Stimulated activated CD4-positive, alpha-beta T cell treated with anti-CD3 and anti-CD28 coated beads, Interleukin-1b, Interleukin-23, amount 100 ng/mL, for 48 hours (primary cell): ENCODE data around the gene UNC5B.
"Not testable (repeated sequence)": the region's sequence is repeated elsewhere in the genome, so short reads cannot be mapped to it uniquely, and the experiment has no call there.

ENCODE experiments used
- DNase-seq: peaks from one replicate; pipeline ENCODE4 v3.0.0-alpha.2; 2020

Gene UNC5B

DNA sequence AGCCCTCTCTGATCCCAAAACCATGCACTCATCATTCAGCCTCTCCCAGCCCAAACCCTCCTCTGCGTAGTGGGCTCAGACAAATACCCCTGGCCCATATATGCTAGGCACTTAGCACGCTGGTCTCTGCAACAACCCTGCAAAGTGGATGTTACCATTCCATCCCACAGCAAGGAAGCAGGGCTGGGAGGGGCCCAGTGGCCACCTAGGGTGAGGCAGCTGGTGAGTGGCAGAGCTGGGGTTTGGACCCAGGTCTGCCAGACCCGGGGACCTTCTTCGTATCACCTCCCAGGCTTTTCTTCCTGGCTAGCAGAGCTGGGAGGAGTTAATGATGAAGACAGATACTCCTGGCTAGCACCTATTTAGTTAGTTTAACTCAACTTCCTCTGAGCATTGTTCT is 73.6 kb downstream of the UNC5B start:
- no peak for DNase-seq

DNA sequence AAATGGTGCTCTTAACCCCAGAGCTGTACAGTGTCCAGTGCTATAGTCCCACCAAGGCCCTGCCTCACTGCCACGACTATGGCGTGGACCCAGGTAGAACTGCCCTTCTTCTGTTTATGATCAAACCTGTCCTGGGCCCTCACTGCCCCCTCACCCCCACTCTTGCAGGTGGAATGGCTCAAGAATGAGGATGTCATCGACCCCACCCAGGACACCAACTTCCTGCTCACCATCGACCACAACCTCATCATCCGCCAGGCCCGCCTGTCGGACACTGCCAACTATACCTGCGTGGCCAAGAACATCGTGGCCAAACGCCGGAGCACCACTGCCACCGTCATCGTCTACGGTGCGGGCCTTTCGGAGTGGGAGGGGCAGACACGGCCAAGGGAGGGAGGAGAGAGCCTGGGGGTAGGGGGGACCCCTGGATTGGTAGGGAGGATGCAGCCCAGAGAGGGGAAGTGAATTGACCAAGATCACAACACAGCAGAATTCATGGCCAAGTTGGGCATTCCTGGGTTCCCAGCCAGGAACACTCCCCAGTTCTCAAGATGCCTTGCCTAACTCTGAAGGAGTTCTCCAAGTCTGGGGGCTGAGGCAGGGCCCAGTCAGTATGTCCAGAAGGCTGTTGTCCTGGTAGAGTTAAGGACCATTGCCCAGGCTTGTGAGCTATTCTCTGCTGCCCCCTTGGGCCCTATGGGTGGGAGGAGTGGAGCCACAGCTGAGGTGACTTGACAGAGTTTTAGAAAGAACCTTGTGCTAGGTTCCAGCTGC is 74.3 kb downstream of the UNC5B start:
- DNase-seq: no peak

DNA sequence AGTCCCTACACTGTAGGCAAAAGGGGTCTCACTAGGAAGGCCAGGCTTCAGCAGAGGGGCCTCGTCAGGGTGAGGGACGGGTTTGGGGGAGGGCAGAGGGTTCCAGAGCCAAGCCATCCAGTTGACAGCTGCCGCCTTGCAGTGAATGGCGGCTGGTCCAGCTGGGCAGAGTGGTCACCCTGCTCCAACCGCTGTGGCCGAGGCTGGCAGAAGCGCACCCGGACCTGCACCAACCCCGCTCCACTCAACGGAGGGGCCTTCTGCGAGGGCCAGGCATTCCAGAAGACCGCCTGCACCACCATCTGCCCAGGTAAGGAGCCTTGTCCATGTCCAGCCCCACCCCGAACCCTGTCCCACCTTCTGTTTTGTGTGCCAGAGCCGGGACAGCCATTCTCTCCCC is 75.1 kb downstream of the UNC5B start:
- no peak for DNase-seq

DNA sequence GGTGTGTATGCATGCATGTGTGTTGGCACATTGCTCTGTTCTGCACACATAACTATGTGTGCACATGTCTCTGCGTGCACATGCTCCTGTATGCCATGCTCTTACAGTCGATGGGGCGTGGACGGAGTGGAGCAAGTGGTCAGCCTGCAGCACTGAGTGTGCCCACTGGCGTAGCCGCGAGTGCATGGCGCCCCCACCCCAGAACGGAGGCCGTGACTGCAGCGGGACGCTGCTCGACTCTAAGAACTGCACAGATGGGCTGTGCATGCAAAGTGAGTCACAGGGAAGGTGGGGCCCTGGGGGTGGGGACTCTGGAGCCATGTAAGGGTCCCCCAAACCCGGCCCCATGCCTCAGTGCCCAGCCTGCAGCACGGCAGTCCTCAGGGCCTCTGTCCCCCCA is 76.1 kb downstream of the UNC5B start:
- no peak for DNase-seq

DNA sequence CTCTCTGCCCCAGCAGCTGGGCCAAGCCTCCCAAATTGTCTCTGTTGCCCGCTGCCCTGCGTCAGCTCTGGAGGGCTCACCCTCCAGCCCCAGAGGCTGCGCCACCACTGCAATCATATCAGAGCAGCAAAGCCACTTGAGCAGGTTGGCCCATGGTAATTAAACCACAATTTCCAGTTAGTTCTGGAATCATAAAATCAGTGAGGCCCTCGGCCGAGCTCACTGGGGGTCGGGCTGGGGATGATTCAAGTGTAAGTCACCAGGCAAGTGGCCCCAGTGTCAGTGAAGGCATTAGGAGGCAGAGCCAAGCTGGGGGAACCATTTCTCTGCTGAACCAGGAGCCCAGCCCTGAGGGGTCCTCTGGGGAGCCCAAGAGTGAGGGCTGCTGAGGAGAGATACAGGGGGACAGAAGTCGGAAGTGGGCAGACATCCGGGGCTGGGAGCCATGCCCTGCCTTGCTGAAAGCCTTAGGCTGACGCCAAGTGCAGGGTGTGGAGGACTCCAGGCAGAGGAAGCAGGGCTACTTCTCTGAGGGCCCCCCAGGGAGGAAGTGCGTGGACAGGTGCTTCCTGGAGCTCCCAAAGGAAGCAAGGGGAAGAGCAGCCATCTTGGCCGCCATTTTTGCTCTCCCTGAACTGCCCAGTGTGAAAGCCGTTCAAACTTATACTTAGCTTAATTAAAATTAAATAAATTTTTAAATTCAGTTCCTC is 77.2 kb downstream of the UNC5B start:
- no peak for DNase-seq

DNA sequence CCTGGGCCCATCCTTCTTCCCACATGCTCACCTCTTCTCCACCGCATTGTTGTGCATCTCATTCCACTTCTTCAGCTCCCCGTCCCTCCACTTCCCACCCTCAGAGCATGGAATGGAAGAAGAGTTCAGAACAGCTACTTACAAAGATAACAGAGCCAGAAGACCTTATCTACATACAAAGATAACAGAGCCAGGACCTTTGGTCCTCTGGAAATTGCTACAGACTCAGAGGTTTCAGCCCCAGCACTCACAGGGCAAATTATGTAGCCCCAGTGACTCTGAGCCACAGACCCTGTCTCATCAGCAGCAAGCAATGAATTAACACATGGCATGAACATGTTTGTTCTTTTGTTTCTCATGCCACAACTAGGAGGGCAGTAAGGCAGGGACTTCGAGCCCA is 78.0 kb downstream of the UNC5B start:
- DNase-seq: no peak

DNA sequence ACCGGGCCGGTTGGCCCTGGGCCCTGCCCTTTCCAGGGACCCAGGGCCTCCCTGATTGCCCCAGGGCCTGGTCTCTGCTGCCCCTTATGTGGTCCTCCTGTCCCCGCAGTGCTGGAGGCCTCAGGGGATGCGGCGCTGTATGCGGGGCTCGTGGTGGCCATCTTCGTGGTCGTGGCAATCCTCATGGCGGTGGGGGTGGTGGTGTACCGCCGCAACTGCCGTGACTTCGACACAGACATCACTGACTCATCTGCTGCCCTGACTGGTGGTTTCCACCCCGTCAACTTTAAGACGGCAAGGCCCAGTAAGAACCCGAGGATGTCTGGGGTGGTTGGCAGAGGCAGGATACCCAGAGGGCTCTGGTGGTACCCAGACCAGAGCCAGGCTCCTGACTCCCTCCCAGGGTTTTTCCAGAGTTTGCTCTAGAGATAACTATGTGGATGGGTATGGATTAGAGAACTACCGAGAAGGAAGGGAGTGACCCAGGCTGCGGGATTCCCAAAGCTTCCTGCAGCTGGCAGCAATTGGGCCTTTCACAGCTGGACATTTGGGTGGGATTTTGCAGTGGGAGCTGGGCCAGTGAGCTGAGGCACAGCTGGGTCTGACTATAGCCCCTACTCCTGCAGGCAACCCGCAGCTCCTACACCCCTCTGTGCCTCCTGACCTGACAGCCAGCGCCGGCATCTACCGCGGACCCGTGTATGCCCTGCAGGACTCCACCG is 78.6 kb downstream of the UNC5B start:
- DNase-seq: no peak

DNA sequence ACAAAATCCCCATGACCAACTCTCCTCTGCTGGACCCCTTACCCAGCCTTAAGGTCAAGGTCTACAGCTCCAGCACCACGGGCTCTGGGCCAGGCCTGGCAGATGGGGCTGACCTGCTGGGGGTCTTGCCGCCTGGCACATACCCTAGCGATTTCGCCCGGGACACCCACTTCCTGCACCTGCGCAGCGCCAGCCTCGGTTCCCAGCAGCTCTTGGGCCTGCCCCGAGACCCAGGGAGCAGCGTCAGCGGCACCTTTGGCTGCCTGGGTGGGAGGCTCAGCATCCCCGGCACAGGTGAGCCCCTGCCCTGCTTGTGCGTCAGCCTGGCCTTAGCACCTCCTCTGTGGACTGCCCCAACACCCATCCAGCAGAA is 79.1 kb downstream of the UNC5B start:
- no peak for DNase-seq

DNA sequence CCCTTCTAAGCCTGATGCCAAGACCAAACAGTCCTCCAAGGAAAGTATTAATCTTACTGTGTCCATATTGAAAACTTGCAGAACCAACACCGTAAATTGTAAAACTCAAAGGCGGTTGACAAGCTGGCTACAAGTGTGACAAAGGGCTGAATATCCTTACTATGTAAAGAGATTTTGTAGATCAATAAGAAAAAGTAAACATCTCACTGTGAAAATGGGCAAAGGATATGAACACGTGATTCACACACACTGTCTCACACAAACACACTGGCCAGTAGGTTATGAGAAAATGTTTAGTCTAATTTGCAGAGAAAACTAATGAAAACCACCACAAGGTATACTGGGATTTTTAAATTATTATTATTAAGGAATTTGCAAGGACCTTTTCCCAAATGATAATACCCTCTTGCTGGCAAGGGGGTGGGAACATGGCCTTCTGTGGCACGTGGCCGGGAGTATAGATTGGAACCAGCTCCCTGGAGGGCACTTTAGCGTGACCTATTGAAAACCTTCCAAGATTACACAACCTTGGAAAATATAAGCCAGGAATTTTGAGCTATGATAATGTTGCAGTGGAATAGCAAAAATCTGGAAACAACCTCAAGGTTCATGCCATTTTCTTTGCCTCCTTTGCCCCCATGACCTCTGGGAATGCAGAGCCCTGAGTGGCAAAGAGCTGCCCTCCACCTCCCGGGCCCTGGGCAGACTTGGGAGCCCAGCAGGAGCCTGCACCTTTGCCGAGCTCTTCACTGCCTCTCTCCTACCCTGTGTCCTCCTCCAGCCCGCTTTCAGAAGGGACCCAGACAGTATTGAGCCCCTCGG is 80.5 kb downstream of the UNC5B start:
- no peak for DNase-seq

DNA sequence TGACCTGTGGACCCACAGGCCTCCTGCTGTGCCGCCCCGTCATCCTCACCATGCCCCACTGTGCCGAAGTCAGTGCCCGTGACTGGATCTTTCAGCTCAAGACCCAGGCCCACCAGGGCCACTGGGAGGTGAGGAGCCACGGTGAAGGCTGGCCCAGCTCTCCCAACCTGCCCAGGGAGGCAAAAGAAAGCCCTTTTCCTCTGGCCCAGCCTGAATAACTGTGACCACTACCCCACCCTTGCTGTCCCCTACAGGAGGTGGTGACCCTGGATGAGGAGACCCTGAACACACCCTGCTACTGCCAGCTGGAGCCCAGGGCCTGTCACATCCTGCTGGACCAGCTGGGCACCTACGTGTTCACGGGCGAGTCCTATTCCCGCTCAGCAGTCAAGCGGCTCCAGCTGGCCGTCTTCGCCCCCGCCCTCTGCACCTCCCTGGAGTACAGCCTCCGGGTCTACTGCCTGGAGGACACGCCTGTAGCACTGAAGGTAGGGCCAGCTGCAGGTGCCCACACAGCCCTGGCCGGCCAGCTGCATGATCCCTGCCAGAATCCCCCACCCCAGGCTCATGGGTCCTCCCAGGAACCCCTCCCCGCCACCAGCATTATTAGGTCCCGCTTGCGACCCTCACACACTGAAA is 81.2 kb downstream of the UNC5B start:
- DNase-seq: no peak

DNA sequence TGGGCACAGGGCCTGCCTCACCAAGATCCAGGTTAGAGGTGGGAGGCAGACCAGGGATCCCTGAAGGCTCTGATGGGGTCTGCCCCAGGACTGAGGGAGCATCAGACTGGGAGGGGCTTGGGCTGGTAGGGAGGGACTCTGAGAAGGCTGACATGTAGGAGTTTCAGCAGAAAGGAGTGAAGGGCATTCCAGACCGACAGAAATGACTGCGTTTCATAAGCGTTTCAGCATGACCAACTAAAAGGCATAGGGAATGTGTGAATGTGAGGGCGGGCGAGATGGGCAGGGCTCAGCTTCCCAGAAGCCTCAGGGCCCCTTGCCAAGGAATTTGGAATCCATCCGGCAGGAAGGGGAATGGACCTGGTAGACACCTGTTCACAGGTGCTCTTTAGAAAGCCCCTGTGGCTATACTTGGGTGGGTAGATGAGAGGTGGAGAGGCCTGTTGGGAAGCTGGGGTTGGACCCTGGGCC is 81.8 kb downstream of the UNC5B start:
- no peak for DNase-seq

DNA sequence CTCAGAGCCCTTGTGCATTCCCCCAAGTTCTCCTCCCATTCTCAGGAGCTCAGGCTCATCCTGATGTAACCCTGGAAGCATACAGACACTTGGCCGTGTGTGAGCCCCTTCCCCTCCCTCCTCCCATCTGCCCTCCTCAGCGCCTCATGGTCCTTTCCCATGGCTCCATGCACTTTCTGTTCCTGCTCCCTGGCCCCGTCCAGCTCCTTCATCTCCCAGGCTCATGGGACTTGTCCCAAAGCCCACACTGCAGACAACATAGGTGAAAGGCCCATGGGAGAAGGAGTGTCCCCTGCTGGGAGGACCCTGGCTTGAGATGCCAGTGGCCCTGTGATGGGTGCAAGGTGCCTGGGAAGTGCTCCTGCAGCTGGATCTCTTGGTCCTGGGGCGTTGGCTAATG is 82.5 kb downstream of the UNC5B start:
- DNase-seq: no peak

DNA sequence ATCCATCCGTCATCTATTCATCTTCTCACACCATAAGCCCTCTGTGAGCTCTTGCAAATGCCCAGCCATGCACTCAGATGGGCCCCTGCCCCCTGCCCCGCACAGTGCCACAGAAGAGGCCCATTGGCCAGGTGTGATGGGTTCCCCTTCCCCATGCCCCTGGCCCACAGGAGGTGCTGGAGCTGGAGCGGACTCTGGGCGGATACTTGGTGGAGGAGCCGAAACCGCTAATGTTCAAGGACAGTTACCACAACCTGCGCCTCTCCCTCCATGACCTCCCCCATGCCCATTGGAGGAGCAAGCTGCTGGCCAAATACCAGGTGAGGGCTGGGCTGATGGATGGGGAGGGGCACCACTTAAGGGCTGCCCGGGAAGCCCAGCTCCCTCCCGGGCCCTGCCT is 83.3 kb downstream of the UNC5B start:
- no peak for DNase-seq

DNA sequence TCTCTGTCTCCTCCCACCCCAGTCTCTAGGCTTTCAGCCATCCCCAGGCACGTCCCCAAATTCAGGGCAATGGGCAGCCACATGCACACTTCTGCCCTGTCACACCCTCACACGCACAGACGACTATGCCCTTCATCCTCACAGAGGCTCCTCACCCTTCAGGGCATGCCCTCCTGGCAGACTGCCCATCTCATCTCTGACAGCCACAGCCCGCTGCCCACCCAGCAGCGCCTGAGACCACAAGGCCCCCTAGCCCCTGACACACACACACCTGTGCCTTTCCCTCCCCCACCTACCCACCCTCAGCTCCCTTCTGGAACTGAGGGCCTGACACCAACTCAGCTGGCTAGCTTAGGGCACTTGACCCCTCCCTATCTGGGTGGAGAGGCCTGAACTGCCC is 83.7 kb downstream of the UNC5B start:
- DNase-seq: no peak

DNA sequence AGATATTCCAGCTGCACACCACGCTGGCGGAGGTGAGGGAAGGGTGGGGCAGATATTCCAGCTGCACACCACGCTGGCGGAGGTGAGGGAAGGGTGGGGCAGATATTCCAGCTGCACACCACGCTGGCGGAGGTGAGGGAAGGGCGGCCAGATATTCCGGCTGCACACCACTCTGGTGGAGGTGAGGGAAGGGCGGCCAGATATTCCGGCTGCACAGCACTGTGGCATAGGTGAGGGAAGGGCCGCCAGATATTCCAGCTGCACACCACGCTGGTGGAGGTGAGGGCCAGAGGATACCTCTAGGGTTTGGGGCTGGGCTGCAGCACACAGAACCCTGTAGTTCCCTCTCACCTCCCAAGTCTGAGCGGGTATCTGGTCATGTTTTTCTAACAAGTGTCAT is 84.4 kb downstream of the UNC5B start:
- not testable (repeated sequence) for DNase-seq

DNA sequence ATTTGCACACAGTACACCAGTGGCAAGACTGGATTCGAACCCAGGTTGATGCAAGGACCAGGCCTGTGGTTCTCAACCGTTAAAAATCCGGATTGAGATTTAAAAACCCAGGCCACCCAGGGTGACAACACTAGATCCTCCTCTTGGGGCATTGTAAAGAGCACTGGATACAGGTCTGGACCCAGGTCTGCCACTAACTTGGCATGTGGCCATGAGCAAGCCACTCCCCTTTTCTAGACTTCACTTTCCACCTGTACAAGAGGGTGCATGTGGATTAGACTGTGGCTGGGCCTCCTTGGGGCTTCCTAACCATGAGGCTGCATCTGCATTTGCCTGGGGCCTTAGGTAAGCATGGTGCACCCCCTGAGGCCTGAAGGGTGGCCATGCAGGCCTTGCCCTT is 85.0 kb downstream of the UNC5B start:
- DNase-seq: no peak

DNA sequence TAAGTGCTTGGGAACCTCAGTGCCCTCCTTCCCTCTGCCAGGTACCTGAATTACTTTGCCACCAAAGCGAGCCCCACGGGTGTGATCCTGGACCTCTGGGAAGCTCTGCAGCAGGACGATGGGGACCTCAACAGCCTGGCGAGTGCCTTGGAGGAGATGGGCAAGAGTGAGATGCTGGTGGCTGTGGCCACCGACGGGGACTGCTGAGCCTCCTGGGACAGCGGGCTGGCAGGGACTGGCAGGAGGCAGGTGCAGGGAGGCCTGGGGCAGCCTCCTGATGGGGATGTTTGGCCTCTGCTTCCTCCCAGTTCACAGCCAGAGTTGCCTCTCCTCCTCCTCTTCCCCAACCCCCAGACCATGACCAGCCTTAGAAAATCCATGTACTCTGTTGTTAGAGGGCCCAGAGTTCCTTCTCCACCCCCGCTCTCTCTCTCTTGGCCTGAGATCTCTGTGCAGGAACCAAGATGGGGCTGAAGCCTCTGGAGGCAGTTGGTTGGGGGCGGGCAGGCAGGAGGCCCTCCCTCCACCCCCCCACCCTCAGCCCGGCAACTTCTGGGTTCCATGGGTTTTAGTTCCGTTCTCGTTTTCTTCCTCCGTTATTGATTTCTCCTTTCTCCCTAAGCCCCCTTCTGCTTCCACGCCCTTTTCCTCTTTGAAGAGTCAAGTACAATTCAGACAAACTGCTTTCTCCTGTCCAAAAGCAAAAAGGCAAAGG is 86.9 kb downstream of the UNC5B start:
- no peak for DNase-seq

DNA sequence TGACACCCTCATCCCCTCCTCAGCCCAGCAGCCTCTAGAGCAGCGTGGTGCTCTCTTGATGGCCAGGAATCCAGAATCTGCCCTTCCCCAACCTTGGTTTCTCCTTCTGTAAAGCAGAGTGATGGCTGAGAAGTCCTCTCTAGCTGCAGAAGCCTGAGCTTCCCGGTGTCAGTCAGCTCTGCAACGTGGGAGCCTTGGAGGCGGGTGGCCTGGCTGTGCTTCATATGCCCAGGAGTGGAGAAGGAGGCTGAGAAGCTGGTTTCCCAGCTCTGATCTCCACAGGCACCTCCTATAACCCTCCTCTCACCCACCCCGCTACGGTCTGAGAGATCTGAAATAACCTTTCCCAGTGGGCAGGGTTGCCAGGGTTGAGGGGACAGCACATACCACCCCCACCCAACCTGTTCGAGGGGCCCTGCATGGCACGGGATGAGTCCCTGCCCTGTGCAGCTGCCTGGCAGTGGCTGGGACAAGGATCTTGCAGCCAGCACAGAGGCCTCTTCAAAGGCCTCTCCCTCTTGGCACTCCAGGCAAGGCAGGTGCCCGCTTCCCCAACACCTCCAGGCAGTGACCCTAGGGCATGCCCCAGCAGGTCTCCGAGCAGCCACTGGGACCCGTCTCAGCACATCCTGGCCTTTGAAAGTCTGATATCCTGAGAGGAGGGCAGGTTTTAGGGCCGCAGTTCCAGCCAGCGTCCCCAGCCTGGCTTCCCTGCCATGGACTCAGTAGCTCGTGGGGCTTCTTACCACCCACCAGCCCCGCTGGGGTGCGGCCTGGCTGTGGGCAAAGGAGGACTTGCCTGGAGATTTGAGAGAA is 88.4 kb downstream of the UNC5B start:
- no peak for DNase-seq

DNA sequence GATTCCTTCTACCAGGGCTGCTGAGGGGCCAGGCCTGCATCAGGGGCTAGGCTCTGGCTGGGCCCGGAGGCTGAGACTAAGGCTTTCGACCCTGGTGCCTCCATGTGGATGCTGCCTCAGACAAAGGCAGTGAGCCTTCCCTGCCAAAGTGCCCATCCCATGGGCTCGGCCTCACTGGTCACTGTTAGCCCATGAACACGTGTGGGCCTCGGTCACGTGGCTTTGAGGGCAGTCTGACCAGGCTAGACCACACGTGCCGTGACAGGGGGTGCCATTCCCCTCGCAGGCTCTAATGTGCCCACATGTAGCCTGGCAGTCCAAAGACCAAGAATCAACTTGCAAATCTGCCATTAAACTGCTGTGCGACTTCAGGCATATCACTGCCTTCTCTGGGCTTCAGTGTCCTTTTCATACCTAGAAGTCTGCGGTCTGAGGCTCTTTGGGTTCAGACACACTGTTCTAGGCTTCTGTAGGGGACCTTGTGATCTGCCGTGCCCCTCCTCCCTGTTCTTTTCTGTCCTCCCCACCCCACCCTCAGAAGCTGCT is 89.1 kb downstream of the UNC5B start:
- no peak for DNase-seq

DNA sequence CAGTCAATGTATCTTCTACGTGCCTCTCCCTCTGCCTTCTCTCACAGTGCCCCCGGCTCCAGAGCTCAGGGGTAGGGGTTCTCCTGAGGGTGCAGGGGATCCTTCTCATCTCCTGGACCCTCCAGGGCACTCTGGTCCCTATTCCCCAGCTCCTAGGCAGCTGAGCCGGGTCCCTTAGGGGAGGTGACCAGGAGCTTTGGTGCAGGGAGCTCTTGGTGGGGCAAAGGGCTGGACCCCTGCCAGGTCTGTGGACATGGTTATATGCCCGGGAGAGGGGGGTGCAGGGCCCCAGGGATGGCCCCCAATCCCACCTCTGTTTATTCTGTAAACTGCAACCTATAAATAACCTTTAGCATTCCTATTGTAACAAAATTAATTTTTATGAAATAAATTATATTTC is 90.1 kb downstream of the UNC5B start:
- DNase-seq: no peak
